GM19324 (cell line): ENCODE measurements around the gene EXO5.
A peak's percentile ranks its signal among the peaks of the same experiment; 100 is the strongest.
"Not testable (repeated sequence)": the region's sequence is repeated elsewhere in the genome, so short reads cannot be mapped to it uniquely, and the experiment has no call there.

Experiments used
- ATAC-seq: cut with Tn5 transposase; IDR thresholded peaks from one replicate; pipeline ENCODE4 v1.9.1; 2021; ENCODE audit warnings: mild to moderate bottlenecking, moderate library complexity; ENCODE audit not compliant: unreplicated experiment, low FRiP score

The EXO5 gene, protein sequence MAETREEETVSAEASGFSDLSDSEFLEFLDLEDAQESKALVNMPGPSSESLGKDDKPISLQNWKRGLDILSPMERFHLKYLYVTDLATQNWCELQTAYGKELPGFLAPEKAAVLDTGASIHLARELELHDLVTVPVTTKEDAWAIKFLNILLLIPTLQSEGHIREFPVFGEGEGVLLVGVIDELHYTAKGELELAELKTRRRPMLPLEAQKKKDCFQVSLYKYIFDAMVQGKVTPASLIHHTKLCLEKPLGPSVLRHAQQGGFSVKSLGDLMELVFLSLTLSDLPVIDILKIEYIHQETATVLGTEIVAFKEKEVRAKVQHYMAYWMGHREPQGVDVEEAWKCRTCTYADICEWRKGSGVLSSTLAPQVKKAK

DNA sequence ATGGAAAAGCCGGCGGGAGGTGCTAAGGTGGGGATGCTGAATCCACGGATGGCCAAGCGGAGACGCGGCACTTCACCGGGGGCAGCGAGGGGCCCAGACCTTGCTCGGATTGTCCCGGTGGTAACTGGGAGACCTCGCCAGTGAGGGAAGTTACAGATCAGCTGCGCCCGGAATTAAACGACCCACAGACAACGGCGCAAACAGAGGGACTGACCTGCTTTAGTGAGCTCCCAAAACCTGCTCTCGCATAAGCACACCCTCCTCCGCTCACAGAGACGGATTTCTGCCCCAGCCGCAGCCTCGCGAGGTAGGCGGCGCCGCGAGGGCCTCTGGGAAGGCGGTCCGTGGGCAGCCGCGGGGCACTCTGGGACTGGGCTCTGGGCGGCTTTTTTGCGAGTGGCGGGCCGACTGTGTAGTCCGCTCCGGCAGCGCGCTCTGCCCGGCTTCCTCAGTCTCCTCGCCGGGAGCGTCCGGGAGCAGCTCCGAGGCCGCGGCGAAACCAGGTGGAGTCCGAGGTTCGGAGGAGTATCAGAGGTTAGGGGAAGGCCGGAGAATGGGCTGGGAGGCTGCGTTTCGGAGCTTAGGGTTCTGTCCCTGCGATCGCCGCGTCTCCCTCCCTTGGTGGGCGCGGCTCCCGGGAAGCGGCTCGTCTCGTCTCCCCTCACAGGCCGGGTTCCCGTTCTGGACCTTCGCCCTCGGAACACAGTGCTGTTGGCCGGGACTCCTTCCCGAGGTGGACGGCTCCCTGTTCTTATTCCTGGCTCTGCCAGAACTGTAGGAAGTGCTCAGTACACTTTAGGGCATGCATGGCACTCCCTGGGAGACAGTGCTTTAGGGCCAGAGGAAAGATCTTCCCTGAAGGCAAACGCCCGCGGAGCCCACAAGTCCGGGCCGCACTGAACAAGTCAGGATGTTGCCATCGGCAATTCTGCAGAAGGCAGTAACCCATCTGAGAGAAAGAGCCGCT, at the start of gene EXO5:
TSS of gene EXO5 (plus strand) at position 393 of the 967 bp plus-strand sequence. CDS start 5,778 bp downstream, outside the sequence.
- ATAC-seq = peak; percentile 76

DNA sequence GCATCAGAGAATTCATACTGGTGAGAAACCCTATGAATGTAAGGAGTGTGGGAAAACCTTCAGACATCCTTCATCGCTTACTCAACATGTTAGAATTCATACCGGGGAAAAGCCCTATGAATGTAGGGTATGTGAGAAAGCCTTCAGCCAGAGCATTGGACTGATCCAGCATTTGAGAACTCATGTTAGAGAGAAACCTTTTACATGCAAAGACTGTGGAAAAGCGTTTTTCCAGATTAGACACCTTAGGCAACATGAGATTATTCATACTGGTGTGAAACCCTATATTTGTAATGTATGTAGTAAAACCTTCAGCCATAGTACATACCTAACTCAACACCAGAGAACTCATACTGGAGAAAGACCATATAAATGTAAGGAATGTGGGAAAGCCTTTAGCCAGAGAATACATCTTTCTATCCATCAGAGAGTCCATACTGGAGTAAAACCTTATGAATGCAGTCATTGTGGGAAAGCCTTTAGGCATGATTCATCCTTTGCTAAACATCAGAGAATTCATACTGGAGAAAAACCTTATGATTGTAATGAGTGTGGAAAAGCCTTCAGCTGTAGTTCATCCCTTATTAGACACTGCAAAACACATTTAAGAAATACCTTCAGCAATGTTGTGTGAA, 45.5 kb upstream of the EXO5 start:
- ATAC-seq = no peak

DNA sequence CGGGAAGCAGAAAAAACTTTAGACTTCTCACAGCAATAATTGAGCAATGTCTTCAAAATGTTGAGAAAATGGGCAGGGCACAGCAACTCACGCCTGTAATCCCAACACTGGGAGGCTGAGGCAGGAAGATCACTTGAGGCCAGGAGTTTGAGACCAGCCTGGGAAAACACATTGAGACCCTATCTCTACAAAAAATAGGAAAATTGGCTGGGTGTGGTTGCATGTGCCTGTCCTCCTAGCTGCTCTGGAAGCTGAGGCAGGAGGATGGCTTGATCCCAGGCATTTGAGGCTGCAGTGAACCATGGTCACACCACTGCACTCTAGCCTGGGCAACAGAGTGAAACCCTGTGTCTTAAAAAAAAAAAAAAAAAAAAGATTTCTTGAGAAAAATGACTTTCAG, 39.2 kb upstream of the EXO5 start:
- no peak for ATAC-seq

DNA sequence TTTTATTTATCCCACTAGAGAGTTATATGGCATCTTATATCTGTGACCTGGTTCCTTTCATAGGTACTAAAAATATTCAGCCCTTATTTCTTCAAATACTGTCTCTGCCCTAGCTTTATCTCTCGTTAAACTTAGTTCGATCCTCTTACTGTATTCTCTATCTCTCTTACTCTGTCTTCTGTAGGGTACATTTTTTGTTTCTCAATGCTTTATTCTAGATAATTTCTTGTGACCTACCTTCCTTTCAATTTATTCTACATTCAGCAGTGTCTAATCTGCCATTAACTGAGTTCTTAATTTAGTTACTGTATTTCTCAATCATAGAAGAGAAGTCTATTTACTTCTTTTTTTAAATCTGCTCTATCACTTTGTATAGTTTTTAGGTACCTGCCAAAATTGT, 33.3 kb upstream of the EXO5 start:
- no peak for ATAC-seq

DNA sequence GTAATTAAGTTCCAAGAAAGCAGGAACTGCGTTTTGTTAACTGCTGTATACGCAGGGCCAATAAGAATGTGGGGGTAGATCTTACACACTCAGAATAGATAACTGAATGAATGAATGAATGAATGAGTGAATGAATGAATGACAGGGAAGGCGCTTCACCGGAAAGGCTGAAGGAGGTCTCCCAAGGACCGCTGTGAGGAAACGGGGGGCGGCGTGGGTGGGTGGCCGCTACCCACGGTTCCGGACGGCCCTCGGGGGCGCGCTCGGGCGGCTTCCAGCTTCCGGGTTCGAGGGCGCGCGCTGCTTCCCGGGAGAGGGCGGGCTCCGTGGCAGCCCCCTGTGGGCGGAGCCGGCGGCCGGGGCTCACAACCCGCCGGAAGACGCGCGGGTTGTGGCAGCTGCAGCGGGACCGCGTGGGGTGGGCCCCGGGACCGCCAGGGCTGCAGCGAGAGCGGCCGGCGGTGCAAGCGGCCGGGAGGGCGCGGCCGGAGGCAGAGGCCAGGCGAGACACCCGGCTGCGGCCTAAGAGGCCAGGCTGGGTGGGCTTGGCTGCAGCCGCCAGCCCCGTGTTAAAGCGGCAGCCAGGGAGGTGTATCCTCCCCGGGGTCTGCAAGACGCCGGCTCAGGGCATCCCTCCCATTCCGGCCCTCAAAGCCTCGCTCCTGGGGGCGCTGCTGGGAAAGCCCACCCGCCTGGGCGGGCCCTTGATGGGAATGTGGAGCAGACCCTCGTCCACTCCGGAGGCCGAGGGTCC, 31.5 kb upstream of the EXO5 start, which contains the start of gene ZFP69:
TSS of gene ZFP69 (plus strand) at position 367 of the 754 bp plus-strand sequence. CDS start 2,072 bp downstream, outside the sequence.
- ATAC-seq = peak; percentile 82

DNA sequence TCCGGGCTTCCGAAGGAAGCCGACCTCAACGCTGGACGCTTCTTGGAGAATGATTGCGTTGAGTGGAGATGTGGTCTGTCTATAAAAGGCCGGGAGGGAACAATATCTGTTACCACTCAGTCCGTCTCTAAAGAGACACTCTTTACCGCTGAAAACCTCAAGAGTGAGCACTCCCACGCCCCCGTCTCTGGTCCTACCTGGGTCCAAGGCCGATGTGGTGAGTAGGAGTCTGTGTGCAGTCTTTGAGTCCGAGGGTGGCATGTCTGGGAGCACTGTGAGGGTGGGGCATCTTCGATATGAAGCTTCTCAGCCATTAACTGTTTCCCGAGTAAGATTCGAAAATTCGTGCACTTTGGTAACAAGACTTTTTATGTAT, 30.9 kb upstream of the EXO5 start:
- ATAC-seq = peak; percentile 22

DNA sequence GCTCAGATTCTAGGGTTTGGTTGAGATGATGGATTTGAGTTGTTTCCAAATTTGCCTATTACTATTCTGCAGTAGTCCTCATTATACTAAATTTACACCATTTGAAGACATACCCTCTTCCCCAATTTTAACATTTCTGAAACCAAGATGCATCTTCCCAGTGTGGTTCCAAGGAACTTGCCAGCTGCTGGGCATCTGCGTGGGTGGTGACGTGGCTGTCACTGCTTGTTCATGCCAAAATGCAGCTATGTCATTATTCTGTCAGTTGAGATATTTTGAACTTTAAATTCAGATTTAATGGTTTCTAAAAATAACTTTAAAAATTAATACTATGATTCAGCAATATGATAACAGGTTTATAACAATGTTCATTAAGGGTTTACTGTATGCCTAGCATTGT, 30.3 kb upstream of the EXO5 start:
- no peak for ATAC-seq

DNA sequence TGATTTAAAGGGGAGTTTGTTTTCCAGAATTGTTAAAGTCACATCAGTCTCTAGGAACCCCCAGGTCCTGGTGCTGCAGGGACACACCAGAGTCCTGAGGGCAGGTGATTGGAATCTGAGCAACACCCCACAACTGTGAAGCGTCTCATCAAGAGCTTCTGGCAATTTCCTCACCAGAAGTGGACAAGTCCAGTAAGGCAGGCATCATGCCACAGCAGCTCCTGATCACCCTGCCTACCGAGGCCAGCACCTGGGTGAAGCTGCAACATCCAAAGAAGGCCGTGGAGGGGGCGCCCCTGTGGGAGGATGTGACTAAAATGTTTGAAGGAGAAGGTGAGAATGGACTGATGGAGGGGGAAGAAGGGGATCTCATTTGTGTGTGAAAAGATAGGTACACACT, 29.4 kb upstream of the EXO5 start:
- no peak for ATAC-seq

DNA sequence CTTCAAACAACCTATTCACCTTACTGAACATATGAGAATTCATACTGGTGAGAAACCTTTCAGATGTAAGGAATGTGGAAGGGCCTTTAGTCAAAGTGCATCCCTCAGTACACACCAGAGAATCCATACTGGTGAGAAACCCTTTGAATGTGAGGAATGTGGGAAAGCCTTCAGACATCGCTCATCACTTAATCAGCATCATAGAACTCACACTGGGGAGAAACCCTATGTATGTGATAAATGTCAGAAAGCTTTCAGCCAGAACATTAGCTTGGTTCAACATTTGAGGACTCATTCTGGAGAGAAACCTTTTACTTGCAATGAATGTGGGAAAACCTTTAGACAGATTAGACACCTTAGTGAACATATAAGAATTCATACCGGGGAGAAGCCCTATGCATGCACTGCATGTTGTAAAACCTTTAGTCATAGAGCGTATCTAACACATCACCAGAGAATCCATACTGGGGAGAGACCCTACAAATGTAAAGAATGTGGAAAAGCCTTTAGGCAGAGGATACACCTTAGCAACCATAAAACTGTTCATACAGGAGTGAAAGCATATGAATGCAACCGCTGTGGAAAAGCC, 13.2 kb upstream of the EXO5 start:
- ATAC-seq = no peak

DNA sequence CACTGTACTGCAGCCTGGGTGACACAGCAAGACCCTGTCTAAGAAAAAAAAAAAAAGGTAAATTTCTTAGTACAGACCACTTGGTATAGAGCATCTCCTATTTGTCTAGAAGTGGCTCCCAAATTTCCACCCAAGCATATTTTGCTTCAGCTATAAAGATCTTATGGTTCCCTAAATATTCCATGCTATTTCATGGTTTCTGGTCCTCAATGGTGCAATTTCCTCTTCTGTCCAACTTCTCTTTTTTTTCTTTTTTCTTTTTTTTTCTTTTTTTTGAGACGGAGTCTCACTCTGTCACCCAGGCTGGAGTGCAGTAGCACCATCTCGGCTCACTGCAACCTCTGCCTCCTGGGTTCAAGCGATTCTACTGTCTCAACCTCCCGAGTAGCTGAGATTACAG, 5.9 kb upstream of the EXO5 start:
- ATAC-seq = not testable (repeated sequence)

DNA sequence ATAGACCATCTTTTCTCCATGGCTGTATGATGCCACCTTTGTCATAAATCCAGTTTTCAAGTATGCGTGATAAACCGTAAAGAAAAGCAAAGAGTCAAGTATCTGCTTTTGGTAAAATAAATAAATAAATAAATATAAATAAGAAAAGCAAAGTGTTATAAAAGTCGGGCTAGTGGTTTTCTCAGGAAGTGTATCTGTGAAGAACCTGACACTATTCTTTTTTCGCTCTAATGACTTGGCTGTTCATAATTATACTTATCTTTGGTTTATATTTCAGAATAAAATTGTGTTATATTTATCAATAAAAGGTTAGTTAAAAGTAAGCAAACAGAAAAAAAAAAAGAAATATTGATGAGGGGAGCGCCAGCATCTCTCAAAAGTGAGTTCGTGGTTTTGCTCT, 594 bp upstream of the EXO5 start:
- no peak for ATAC-seq

DNA sequence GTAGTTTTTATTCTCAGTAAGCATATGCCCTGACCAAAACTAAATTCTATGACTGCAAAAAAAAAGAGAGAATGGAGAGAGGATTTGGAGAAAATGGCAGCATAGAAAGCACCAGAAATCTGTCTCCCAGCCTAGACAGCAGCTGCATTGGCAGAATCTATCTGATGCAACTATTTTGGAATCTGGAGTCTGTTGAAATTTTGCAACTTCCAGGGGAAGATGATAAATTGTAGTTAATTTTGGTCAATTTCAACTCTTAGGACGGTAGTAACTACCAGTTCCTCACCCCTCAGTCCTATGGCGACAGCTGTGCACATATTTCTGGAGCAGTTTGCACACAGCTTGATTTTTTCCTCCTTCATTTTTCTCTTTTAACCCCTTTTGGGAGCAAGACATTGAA, 10.9 kb downstream of the EXO5 start:
- ATAC-seq = no peak

DNA sequence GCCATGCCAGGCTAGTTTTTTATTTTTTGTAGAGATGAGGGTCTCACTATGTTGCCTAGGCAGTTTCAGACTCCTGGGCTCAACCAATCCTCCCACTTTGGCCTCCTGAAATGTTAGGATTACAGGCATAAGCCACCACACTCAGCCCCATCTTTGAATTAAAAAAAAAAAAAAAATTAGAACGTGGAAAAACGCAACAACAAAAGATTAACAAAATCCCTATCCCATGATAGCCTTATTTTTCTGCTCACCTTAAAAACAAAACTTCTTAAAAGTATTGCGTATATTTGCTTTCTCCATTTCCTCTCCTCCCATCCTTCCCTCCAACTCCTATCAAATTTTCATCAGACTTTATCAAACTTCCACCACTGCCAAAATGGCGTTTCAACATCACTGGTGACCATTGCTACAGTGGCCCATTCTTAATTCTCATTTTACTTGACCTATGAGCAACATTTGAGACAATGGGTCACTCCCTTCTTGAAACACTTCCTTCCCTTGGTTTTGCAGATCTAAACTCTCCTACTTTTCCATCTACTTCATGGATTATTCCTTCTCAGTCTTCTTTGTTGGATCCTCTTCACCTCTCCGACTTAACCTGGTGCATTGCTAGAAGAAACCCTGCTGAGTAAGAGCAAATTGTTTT, 22.3 kb downstream of the EXO5 start:
- ATAC-seq = no peak

DNA sequence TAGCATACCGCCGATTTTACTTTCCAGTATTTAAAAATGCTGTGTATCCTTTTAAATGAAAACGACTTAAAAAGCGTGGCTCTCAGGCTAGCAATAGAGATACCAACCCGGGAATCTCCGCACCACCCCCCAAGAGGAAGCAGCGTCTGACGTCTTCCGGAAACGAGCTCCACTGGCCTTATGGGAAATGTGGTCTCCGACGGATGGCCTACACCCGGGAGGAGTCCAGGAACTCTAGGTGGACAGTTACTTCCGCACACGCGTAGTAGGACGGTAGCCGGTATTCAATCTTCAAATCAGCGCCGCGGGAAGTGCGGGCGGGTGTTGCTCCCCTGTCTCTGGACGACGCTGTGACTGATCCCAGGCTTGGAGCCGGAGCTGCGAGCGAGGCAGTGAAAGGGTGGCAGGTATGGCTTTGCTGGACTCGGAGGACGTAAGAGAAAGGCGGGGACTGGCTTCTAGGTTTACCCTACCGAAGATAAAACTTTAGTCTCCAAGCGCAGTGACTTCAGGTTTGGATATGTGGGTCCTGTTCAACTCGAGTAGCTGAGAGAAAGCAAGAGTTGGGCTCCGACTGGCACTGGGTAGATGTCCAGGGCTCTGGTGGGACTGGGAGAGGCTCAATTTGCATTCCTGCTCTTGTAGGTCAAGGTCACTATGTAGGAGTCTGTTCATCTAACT, 23.0 kb downstream of the EXO5 start, which contains the start of gene ZNF684:
TSS of gene ZNF684 (plus strand) at position 257 of the 681 bp plus-strand sequence. CDS start 1,530 bp downstream, outside the sequence.
- peak; percentile 96 for ATAC-seq

DNA sequence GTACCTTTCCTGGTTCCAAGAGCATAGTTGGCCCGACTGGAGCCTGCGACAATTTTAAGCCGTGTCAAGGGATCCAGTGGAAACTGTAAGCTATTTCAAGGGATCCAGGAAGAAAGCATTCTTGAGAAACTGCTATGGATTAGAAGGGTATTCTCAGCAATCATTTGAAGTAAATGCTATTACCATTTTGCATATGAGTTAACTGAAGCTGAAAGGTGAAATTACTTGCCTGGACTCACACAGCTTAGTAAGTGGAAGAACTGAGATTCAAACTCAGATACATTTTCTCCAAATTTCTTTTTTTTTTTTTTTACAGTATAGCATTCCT, 23.5 kb downstream of the EXO5 start:
- ATAC-seq = no peak

DNA sequence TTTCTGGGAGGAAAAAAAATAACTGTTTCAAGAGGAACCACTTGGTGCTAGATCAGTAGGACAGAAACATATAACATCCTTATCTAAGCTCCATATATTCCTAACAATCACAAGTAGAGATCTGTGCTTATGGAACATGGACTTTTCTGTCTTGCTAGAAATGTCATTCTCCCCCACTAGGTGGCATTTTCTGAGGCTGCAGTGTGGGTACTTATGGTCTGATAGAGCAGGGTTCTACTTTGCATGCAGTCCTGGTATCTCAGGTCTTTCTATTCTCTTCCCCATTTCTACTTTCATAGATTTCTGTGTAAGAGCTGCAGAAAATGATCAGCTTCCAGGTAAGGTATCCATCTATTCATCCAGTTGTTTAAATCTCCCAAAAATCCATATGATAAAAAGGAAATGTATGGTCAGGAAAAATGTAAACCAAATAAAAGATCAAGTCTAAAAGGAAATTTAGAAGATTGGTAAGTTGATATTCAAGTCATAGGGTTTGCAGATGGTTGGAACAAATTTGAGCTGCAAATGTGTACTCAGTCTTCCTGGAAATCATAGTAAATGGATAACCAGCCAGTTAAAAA, 24.4 kb downstream of the EXO5 start:
- no peak for ATAC-seq

DNA sequence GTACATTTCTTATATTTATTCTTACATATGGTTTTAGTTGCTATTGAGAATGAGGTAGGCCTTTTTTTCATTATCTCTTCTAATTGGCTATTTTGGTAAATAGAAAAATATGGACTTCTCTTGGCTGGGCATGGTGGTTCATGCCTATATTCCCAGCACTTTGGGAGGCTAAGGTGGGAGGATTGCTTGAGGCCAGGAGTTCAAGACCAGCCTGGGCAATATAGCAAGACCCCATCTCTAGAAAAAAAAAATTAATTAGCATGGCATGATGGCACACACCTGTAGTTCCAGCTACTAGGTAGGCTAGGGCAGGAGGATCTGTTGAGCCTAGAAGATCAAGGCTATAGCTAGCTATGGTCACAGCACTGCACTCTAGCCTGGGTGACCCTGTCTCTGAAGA, 26.0 kb downstream of the EXO5 start:
- ATAC-seq = no peak

DNA sequence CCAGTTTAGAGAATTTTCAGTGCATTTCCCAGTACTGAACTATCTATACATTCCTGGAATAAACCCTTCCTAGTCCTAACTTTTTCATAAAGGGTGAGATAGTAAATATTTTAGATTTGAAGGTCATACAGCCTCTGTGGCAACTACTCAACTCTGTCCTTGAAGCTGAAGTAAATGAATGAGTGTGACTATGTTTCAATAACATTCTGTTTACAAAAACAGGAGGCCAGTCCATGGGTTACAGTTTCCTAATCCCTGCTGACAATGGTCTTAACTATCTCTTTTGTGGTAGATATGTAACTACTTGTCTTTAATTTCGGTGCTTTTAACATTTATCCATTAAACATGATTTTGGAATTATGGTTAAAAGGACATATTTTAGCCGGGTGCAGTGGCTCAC, 27.2 kb downstream of the EXO5 start:
- ATAC-seq = no peak
